Colonic mucosa (tissue), 4 donors: ENCODE measurements around the gene VWA3A. TPM values are rescaled to one million over a fixed set of nuclear protein-coding genes. Genes with fewer than 3 reads are reported as not detected.

Source experiments
- DNase-seq: peaks from one replicate; pipeline ENCODE4 v3.0.0-alpha.2; 2020
- H3K27ac ChIP-seq: fragments of 200-600 bp; one replicate; pipeline ENCODE4 v1.8.0; 2021
- H3K27me3 ChIP-seq: fragments of 200-600 bp; one replicate; pipeline ENCODE4 v1.8.0; 2021
- H3K36me3 ChIP-seq: fragments of 200-600 bp; one replicate; pipeline ENCODE4 v1.8.0; 2021
- H3K4me1 ChIP-seq: fragments of 200-600 bp; one replicate; pipeline ENCODE4 v1.8.0; 2021; ENCODE audit warnings: mild to moderate bottlenecking
- H3K4me3 ChIP-seq: fragments of 200-600 bp; one replicate; pipeline ENCODE4 v1.8.0; 2021
- H3K9ac ChIP-seq, 2 donors: one replicate each; pipeline ENCODE4 v1.7.0; 2013; ENCODE audit warnings: control low read depth in 2 of 2, low read depth in 2 of 2, low read length in 2 of 2
- H3K9me3 ChIP-seq: fragments of 200-600 bp; one replicate; pipeline ENCODE4 v1.8.0; 2021
- CTCF ChIP-seq: fragments of 200-600 bp; IDR thresholded peaks from one replicate; pipeline ENCODE4 v1.8.0; 2022; ENCODE audit warnings: antibody characterized with exemption, mild to moderate bottlenecking
- intact Hi-C: fragments of 100-400 bp; cut with DNase I; formaldehyde crosslinking; loops from one replicate; pipeline ENCODE4 v1.14.1; 2022
- total RNA-seq, 2 donors: library from RNA; stranded (reverse); fragmentation: NEBNext Ultra II Directional in 1 of 2; extraction: Animal tissue kit (Norgen Biotek cat#: 25700) in 1 of 2; gene quantifications; one replicate each; pipeline ENCODE4 v1.2.1, GENCODE V29; 2021
- donor health status: healthy.
- donor health status: DM: no; HTN: no; CAD: no.
- donor health status: DM: no; HTN: no; CAD: no.

VWA3A gene
- total RNA-seq, 2 donors from 2014 or later = not detected

GRCh38 chr16:22174642-22175041 lies 82.3 kb downstream of the VWA3A start:
- Histone ChIP-seq H3K4me1 (no peaks in the 10 kb centered on the region), H3K36me3 (no peaks in the 10 kb centered on the region), H3K27ac (no peak overlapping the region), H3K9me3 (no peaks in the 10 kb centered on the region), H3K27me3 (no peaks in the 10 kb centered on the region), H3K9ac (no peak overlapping the region), H3K4me3 (no peak overlapping the region)
- no peak for DNase-seq
- TF ChIP-seq CTCF = no peak
- intact Hi-C loops = no loop called here

GRCh38 chr16:22177968-22178930 lies 85.9 kb downstream of the VWA3A start:
- Histone ChIP-seq H3K4me3 (no peak overlapping the region), H3K27me3 (no peaks in the 10 kb centered on the region), H3K27ac (no peak overlapping the region), H3K9ac (no peak overlapping the region), H3K36me3 (no peaks in the 10 kb centered on the region), H3K9me3 (no peaks in the 10 kb centered on the region), H3K4me1 (no peaks in the 10 kb centered on the region)
- TF ChIP-seq CTCF = no peak
- intact Hi-C loops = no loop called here
- DNase-seq = no peak

- DNase-seq = no peak
- no peak overlapping the region for H3K27ac ChIP-seq
- H3K9me3 ChIP-seq = no peaks in the 10 kb centered on the region
- TF ChIP-seq CTCF = no peak
- H3K9ac ChIP-seq = no peak overlapping the region
- H3K4me1 ChIP-seq = no peaks in the 10 kb centered on the region
- intact Hi-C loops = no loop called here
- no peaks in the 10 kb centered on the region for H3K27me3 ChIP-seq
- no peaks in the 10 kb centered on the region for H3K36me3 ChIP-seq
- no peak overlapping the region for H3K4me3 ChIP-seq
Observed at GRCh38 chr16:22181426-22181825, 89.1 kb downstream of the VWA3A start.

GRCh38 chr16:22181843-22182242 lies 89.5 kb downstream of the VWA3A start:
- no peaks in the 10 kb centered on the region for H3K27me3 ChIP-seq
- intact Hi-C loops = no loop called here
- H3K4me3 ChIP-seq = no peak overlapping the region
- no peaks in the 10 kb centered on the region for H3K9me3 ChIP-seq
- no peak for TF ChIP-seq CTCF
- H3K27ac ChIP-seq = no peak overlapping the region
- no peak for DNase-seq
- no peaks in the 10 kb centered on the region for H3K4me1 ChIP-seq
- H3K36me3 ChIP-seq = no peaks in the 10 kb centered on the region
- no peak overlapping the region for H3K9ac ChIP-seq

- intact Hi-C loops = no loop called here
- Histone ChIP-seq H3K4me1 (no peaks in the 10 kb centered on the region), H3K9me3 (no peaks in the 10 kb centered on the region), H3K9ac (no peak overlapping the region), H3K27me3 (no peaks in the 10 kb centered on the region), H3K36me3 (no peaks in the 10 kb centered on the region), H3K4me3 (no peak overlapping the region), H3K27ac (no peak overlapping the region)
- TF ChIP-seq CTCF = no peak
- no peak for DNase-seq
Observed at GRCh38 chr16:22183335-22183734, 91.0 kb downstream of the VWA3A start.
